SK-N-SH (cell line): ENCODE measurements around the gene SIGLEC12. TPM values are rescaled to one million over a fixed set of nuclear protein-coding genes. Genes with fewer than 3 reads are reported as not detected.

Experiments
- CTCF ChIA-PET: fragments of 300-600, 350-600 bp; formaldehyde crosslinking; extraction: SDS; loops from one replicate; lab custom pipeline; 2021; lab: Yijun Ruan, JAX
- POLR2A ChIA-PET: fragments of 350-600 bp; sonication (Branson Sonifier 250); formaldehyde crosslinking; extraction: SDS; loops from one replicate; lab custom pipeline; 2020; ENCODE audit warnings: antibody characterized with exemption, inconsistent platforms; lab: Yijun Ruan, JAX
- DNase-seq: peaks from one replicate; pipeline ENCODE4 v3.0.0; 2012
- H2AFZ ChIP-seq: fragments of 200-600 bp; sonication (generic); 2 replicates; pipeline ENCODE4 v1.8.1; 2016; ENCODE audit warnings: antibody characterized with exemption, mild to moderate bottlenecking, low read depth
- H3F3A ChIP-seq: fragments of 200-600 bp; sonication (generic); replicated peaks from 2 replicates; pipeline ENCODE3; 2016; ENCODE audit warnings: antibody characterized with exemption, mild to moderate bottlenecking; ENCODE audit not compliant: insufficient read depth
- H3K27ac ChIP-seq, 2 experiments: fragments of 200-500 bp in 1 of 2; fragments of 200-600 bp in 1 of 2; sonication (Bioruptor generic) in 1 of 2; sonication (generic), shearing (Covaris generic) in 1 of 2; 2 replicates each; pipeline versions ENCODE4 v1.5.1 to v1.6.1; 2014 to 2016; ENCODE audit warnings: low read depth in 2 of 2, inconsistent platforms in 1 of 2, low read length in 1 of 2, mild to moderate bottlenecking in 1 of 2, mixed read lengths in 1 of 2
- H3K27me3 ChIP-seq: fragments of 200-600 bp; sonication (generic), shearing (Covaris generic); 2 replicates; pipeline ENCODE4 v1.6.1; 2016; ENCODE audit warnings: mixed run types; ENCODE audit not compliant: insufficient read depth
- H3K36me3 ChIP-seq, 2 experiments: fragments of 200-500 bp in 1 of 2; fragments of 200-600 bp in 1 of 2; sonication (Bioruptor generic) in 1 of 2; sonication (generic) in 1 of 2; replicated peaks in 1 of 2; 2 replicates each; pipeline versions ENCODE3 to v1.5.1; 2014 to 2016; ENCODE audit warnings: low read length in 1 of 2, mild to moderate bottlenecking in 1 of 2; ENCODE audit not compliant: insufficient read depth in 2 of 2, control insufficient read depth in 1 of 2
- H3K4me1 ChIP-seq, 2 experiments: fragments of 200-500 bp in 1 of 2; fragments of 200-600 bp in 1 of 2; sonication (Bioruptor generic) in 1 of 2; sonication (generic), shearing (Covaris generic) in 1 of 2; 2 replicates each; pipeline versions ENCODE4 v1.5.1 to v1.6.1; 2014 to 2016; ENCODE audit warnings: low read depth in 1 of 2, low read length in 1 of 2, mixed run types in 1 of 2; ENCODE audit not compliant: insufficient read depth in 2 of 2, control insufficient read depth in 1 of 2
- H3K4me2 ChIP-seq: fragments of 200-600 bp; sonication (generic), shearing (Covaris generic); 2 replicates; pipeline ENCODE4 v1.6.1; 2017; ENCODE audit warnings: mixed run types
- H3K4me3 ChIP-seq, 2 experiments: fragments of 200-500 bp in 1 of 2; fragments of 200-600 bp in 1 of 2; sonication (Bioruptor generic) in 1 of 2; sonication (generic), shearing (Covaris generic) in 1 of 2; 2 replicates each; pipeline versions ENCODE4 v1.5.1 to v1.8.1; 2014 to 2016; ENCODE audit warnings: low read depth in 2 of 2, inconsistent platforms in 1 of 2, low read length in 1 of 2, mild to moderate bottlenecking in 1 of 2, mixed read lengths in 1 of 2, moderate library complexity in 1 of 2
- H3K79me2 ChIP-seq: fragments of 200-600 bp; sonication (generic); 2 replicates; pipeline ENCODE4 v1.8.1; 2017; ENCODE audit warnings: mild to moderate bottlenecking; ENCODE audit not compliant: insufficient read depth
- H3K9ac ChIP-seq: fragments of 200-600 bp; sonication (generic); 2 replicates; pipeline ENCODE4 v1.6.1; 2017; ENCODE audit warnings: mixed run types
- H3K9me2 ChIP-seq: fragments of 200-600 bp; sonication (generic); 2 replicates; pipeline ENCODE4 v1.6.1; 2017; ENCODE audit warnings: mixed run types
- H3K9me3 ChIP-seq: fragments of 200-600 bp; sonication (generic); 2 replicates; pipeline ENCODE4 v1.6.1; 2017; ENCODE audit warnings: mixed run types, mild to moderate bottlenecking, moderate library complexity
- H4K20me1 ChIP-seq: fragments of 200-600 bp; sonication (generic); 2 replicates; pipeline ENCODE4 v1.6.1; 2017; ENCODE audit warnings: mild to moderate bottlenecking, mixed run types; ENCODE audit not compliant: insufficient read depth
- FOSL2 ChIP-seq: IDR thresholded peaks from 2 replicates; pipeline ENCODE4 v1.4.0; 2012; ENCODE audit warnings: low read depth, mild to moderate bottlenecking, moderate library complexity, borderline replicate concordance
- FOXJ3 ChIP-seq: sonication (generic); formaldehyde crosslinking; IDR thresholded peaks from 2 replicates; pipeline ENCODE4 v1.5.1; 2020; ENCODE audit warnings: mild to moderate bottlenecking, missing genetic modification reagents
- GATA2 ChIP-seq: sonication (generic); formaldehyde crosslinking; IDR thresholded peaks from 2 replicates; pipeline ENCODE4 v1.5.0; 2020; ENCODE audit warnings: mild to moderate bottlenecking, missing genetic modification reagents
- JUND ChIP-seq: IDR thresholded peaks from 2 replicates; pipeline ENCODE4 v1.4.0; 2012
- MEF2A ChIP-seq: IDR thresholded peaks from 2 replicates; pipeline ENCODE4 v1.4.0; 2012; ENCODE audit warnings: low read depth, borderline replicate concordance
- NRF1 ChIP-seq: IDR thresholded peaks from 2 replicates; pipeline ENCODE4 v1.6.1; 2012; ENCODE audit warnings: low read depth, mild to moderate bottlenecking, low read length
- POLR2AphosphoS5 ChIP-seq: IDR thresholded peaks from 2 replicates; pipeline ENCODE4 v1.6.1; 2012; ENCODE audit warnings: low read depth, low read length
- RAD21 ChIP-seq: IDR thresholded peaks from 2 replicates; pipeline ENCODE4 v1.6.1; 2012; ENCODE audit warnings: mild to moderate bottlenecking, low read length
- RFX5 ChIP-seq: IDR thresholded peaks from 2 replicates; pipeline ENCODE4 v1.6.1; 2012; ENCODE audit warnings: mild to moderate bottlenecking, improper control_type of control experiment, low read length
- RXRA ChIP-seq: IDR thresholded peaks from 2 replicates; pipeline ENCODE4 v1.4.0; 2012; ENCODE audit warnings: low read depth, mild to moderate bottlenecking, borderline replicate concordance
- SIN3A ChIP-seq: IDR thresholded peaks from 2 replicates; pipeline ENCODE4 v1.6.1; 2012; ENCODE audit warnings: low read depth, mild to moderate bottlenecking, low read length, moderate library complexity, borderline replicate concordance
- SMC3 ChIP-seq: IDR thresholded peaks from 2 replicates; pipeline ENCODE4 v1.6.1; 2012; ENCODE audit warnings: low read depth, low read length, improper control_type of control experiment
- TCF12 ChIP-seq: IDR thresholded peaks from 2 replicates; pipeline ENCODE4 v1.4.0; 2012
- YY1 ChIP-seq: IDR thresholded peaks from 2 replicates; pipeline ENCODE4 v1.4.0; 2012; ENCODE audit warnings: low read depth, mild to moderate bottlenecking
- WGBS: methylation state at CpG from one replicate; pipeline ENCODE4 v1.1.6; 2017; ENCODE audit warnings: low lambda C conversion rate; 5-methylcytosine and 5-hydroxymethylcytosine counted together
- polyA plus RNA-seq, 3 experiments: library from polyadenylated mRNA; depleted of rRNA; stranded (reverse); fragments of >200 nt; gene quantifications; 2 replicates each; pipeline ENCODE4 v1.2.3, GENCODE V29; 2012
- TF ChIP-seq, protein P1 (sequence below): IDR thresholded peaks from 2 replicates; pipeline ENCODE4 v1.4.0; 2012; ENCODE audit warnings: low read depth, borderline replicate concordance

Gene SIGLEC12
- polyA plus RNA-seq, 1 of the 3 experiments (the other 2 are of a cell fraction): not detected

DNA sequence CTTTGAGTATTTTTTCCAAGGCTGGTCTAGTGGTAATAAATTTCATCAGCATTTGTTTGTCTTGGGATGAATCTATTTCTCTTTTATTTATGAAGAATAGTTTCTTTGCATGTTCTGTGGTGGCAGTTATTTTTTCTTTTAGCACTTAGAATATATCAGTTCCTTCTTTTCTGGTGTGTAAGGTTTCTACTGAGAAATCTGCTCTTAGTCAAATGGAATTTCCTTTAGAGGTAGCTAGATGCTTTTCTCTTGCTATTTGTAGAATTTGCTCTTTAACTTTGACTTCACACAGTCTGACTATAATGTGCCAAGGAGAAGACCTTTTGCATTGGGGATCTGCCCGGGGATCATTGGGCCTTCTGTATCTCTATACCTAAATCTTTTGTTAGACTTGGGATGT, 33.9 kb upstream of the SIGLEC12 start:
- Histone ChIP-seq H4K20me1 (no peaks in the 10 kb centered on the region), H3K36me3 (no peaks in the 10 kb centered on the region), H3K79me2 (no peaks in the 10 kb centered on the region)
- POLR2A ChIA-PET: no interaction called here
- TF ChIP-seq RXRA: no peak
- no peak for TF ChIP-seq RAD21
- no peak for TF ChIP-seq GATA2
- no peak for TF ChIP-seq JUND
- no peak for TF ChIP-seq SMC3
- TF ChIP-seq RFX5: no peak
- no peak for TF ChIP-seq NRF1
- no peak for TF ChIP-seq SIN3A
- no peak for TF ChIP-seq TCF12
- TF ChIP-seq POLR2AphosphoS5: no peak
- TF ChIP-seq, protein P1, sequence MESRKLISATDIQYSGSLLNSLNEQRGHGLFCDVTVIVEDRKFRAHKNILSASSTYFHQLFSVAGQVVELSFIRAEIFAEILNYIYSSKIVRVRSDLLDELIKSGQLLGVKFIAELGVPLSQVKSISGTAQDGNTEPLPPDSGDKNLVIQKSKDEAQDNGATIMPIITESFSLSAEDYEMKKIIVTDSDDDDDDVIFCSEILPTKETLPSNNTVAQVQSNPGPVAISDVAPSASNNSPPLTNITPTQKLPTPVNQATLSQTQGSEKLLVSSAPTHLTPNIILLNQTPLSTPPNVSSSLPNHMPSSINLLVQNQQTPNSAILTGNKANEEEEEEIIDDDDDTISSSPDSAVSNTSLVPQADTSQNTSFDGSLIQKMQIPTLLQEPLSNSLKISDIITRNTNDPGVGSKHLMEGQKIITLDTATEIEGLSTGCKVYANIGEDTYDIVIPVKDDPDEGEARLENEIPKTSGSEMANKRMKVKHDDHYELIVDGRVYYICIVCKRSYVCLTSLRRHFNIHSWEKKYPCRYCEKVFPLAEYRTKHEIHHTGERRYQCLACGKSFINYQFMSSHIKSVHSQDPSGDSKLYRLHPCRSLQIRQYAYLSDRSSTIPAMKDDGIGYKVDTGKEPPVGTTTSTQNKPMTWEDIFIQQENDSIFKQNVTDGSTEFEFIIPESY: no peak
- no peak for TF ChIP-seq YY1
- no peak for TF ChIP-seq FOSL2
- no peak for TF ChIP-seq MEF2A
- TF ChIP-seq, all 33 proteins: peak for 0
- no peak overlapping the region for H3K4me3 ChIP-seq
- H3K9me3 ChIP-seq: no peaks in the 10 kb centered on the region
- WGBS: 3% methylated on average over 1 of the region's 1 CpG
- H3F3A ChIP-seq: no peaks in the 10 kb centered on the region
- no peak for DNase-seq
- H3K9ac ChIP-seq: no peak overlapping the region
- H3K4me2 ChIP-seq: no peak overlapping the region
- peaks cover 35% of the 10 kb centered on the region for H3K27me3 ChIP-seq
- no peak overlapping the region for H3K27ac ChIP-seq
- no peaks in the 10 kb centered on the region for H3K4me1 ChIP-seq
- no peak overlapping the region for H2AFZ ChIP-seq
- CTCF ChIA-PET: interaction anchor here (0.7 to 1.4 kb wide), 2 partner anchors 17 to 21 kb away, joined by 3 to 4 read pairs; no protein-coding TSS in a partner anchor
- H3K9me2 ChIP-seq: no peaks in the 10 kb centered on the region

GRCh38 chr19:51531349-51532315, 30.0 kb upstream of the SIGLEC12 start, which contains the start of gene SIGLEC6:
Gene SIGLEC6, minus strand, starts transcription at chr19:51531670. Its CDS starts 22 bp downstream, at chr19:51531648.
- no peaks in the 10 kb centered on the region for H4K20me1 ChIP-seq
- H3F3A ChIP-seq: no peaks in the 10 kb centered on the region
- H3K27ac ChIP-seq: no peak within 1 kb of the TSS
- H3K79me2 ChIP-seq: no peaks in the 10 kb centered on the region
- no peak within 1 kb of the TSS for H3K4me2 ChIP-seq
- peaks cover 36% of the 10 kb centered on the region for H3K27me3 ChIP-seq
- no peaks in the 10 kb centered on the region for H3K9me3 ChIP-seq
- TF ChIP-seq FOXJ3 (CRISPR knock-in tag): no peak
- TF ChIP-seq MEF2A: no peak
- no peak within 1 kb of the TSS for H3K4me3 ChIP-seq
- H3K9me2 ChIP-seq: no peaks in the 10 kb centered on the region
- no peak within 1 kb of the TSS for H3K9ac ChIP-seq
- no peaks in the 10 kb centered on the region for H3K36me3 ChIP-seq
- POLR2A ChIA-PET: no interaction called here
- no peaks in the 10 kb centered on the region for H3K4me1 ChIP-seq
- WGBS: 1% methylated on average over 22 of the region's 25 CpGs
- H2AFZ ChIP-seq: no peak within 1 kb of the TSS
- no peak for DNase-seq
- CTCF ChIA-PET: interaction anchor here (1.1 kb wide), 1 partner anchor 59 kb away, joined by 3 read pairs; no protein-coding TSS in a partner anchor
